IMR-90 (cell line): ENCODE data around the gene ZNF521. TPM values are rescaled to one million over a fixed set of nuclear protein-coding genes. Genes with fewer than 3 reads are reported as not detected.

Source experiments
- ATAC-seq: fragments of 200-7000 bp; cut with Tn5 transposase; 2 replicates; pipeline ENCODE4 v1.9.1; 2020; ENCODE audit warnings: low read depth, mild to moderate bottlenecking, moderate library complexity
- BruUV-seq: library from RNA; stranded (reverse); fragments of 400-500 nt; replicated peaks from 2 replicates; lab custom pipeline; 2021; lab: Mats Ljungman, UMichigan
- CTCF ChIA-PET: fragments of 300-600 bp; formaldehyde crosslinking; extraction: SDS; loops from one replicate; lab custom pipeline; 2021; ENCODE audit warnings: antibody characterized with exemption; lab: Yijun Ruan, JAX
- POLR2A ChIA-PET: fragments of 300-600 bp; sonication (Branson Sonifier 250); formaldehyde crosslinking; loops from one replicate; lab custom pipeline; 2022; ENCODE audit warnings: antibody characterized with exemption; ENCODE audit not compliant: unreplicated experiment; lab: Charles Lee
- DNase-seq: peaks from one replicate; pipeline ENCODE4 v3.0.0; 2013
- H2AFZ ChIP-seq: replicated peaks from 2 replicates; pipeline ENCODE3; 2013; ENCODE audit warnings: low read length, mild to moderate bottlenecking; ENCODE audit not compliant: poor library complexity
- H2AK5ac ChIP-seq: 2 replicates; pipeline ENCODE4 v1.6.1; 2013; ENCODE audit warnings: low read depth, low read length, inconsistent platforms
- H2AK9ac ChIP-seq: replicated peaks from 2 replicates; pipeline ENCODE3; 2013; ENCODE audit warnings: mild to moderate bottlenecking, low read depth, low read length, moderate library complexity; ENCODE audit not compliant: poor library complexity
- H2BK120ac ChIP-seq: 2 replicates; pipeline ENCODE4 v1.6.1; 2013; ENCODE audit warnings: low read depth, low read length, inconsistent platforms
- H2BK15ac ChIP-seq: 3 replicates; pipeline ENCODE4 v1.6.1; 2013; ENCODE audit warnings: low read depth, low read length, inconsistent platforms
- H2BK20ac ChIP-seq: 2 replicates; pipeline ENCODE4 v1.6.1; 2013; ENCODE audit warnings: low read depth, mild to moderate bottlenecking, inconsistent platforms, low read length, moderate library complexity
- H2BK5ac ChIP-seq: 2 replicates; pipeline ENCODE4 v1.6.1; 2013; ENCODE audit warnings: mild to moderate bottlenecking, low read depth, low read length, inconsistent platforms; ENCODE audit not compliant: poor library complexity, severe bottlenecking
- H3K14ac ChIP-seq: replicated peaks from 2 replicates; pipeline ENCODE4 v1.6.1; 2013; ENCODE audit warnings: low read depth, low read length, inconsistent platforms
- H3K18ac ChIP-seq: 2 replicates; pipeline ENCODE4 v1.6.1; 2013; ENCODE audit warnings: low read depth, low read length, control low read depth
- H3K23ac ChIP-seq: 2 replicates; pipeline ENCODE4 v1.6.1; 2013; ENCODE audit warnings: low read depth, low read length, inconsistent platforms
- H3K27ac ChIP-seq: 2 replicates; pipeline ENCODE4 v1.5.1; 2013; ENCODE audit warnings: mild to moderate bottlenecking, control low read depth, low read length; ENCODE audit not compliant: insufficient read depth
- H3K27me3 ChIP-seq: 2 replicates; pipeline ENCODE4 v1.6.1; 2013; ENCODE audit warnings: low read length; ENCODE audit not compliant: control insufficient read depth, insufficient read depth
- H3K36me3 ChIP-seq: 2 replicates; pipeline ENCODE4 v1.6.1; 2013; ENCODE audit warnings: low read length, mixed read lengths; ENCODE audit not compliant: control insufficient read depth, insufficient read depth
- H3K4ac ChIP-seq: 2 replicates; pipeline ENCODE4 v1.6.1; 2013; ENCODE audit warnings: low read depth, low read length, inconsistent platforms
- H3K4me1 ChIP-seq: 2 replicates; pipeline ENCODE4 v1.6.1; 2013; ENCODE audit warnings: low read length, mixed read lengths; ENCODE audit not compliant: control insufficient read depth, insufficient read depth
- H3K4me2 ChIP-seq: 2 replicates; pipeline ENCODE4 v1.6.1; 2013; ENCODE audit warnings: low read depth, mild to moderate bottlenecking, control low read depth, low read length, moderate library complexity
- H3K4me3 ChIP-seq: 2 replicates; pipeline ENCODE4 v1.5.1; 2013; ENCODE audit warnings: low read depth, mild to moderate bottlenecking, control low read depth, low read length, moderate library complexity; ENCODE audit not compliant: insufficient read depth
- H3K56ac ChIP-seq: 2 replicates; pipeline ENCODE4 v1.6.1; 2013; ENCODE audit warnings: low read length, inconsistent platforms; ENCODE audit not compliant: insufficient read depth; ENCODE audit errors: extremely low read depth
- H3K79me1 ChIP-seq, 2 experiments: 2 replicates each; pipeline ENCODE4 v1.6.1; 2013; ENCODE audit warnings: low read length in 2 of 2, inconsistent platforms in 1 of 2, low read depth in 1 of 2
- H3K9ac ChIP-seq: 2 replicates; pipeline ENCODE4 v1.6.1; 2013; ENCODE audit warnings: low read depth, low read length, control low read depth
- H3K9me1 ChIP-seq: 2 replicates; pipeline ENCODE4 v1.6.1; 2013; ENCODE audit warnings: low read length, inconsistent platforms; ENCODE audit not compliant: insufficient read depth
- H3K9me3 ChIP-seq: 2 replicates; pipeline ENCODE4 v1.6.1; 2013; ENCODE audit warnings: low read length; ENCODE audit not compliant: control insufficient read depth, insufficient read depth
- H4K20me1 ChIP-seq: 2 replicates; pipeline ENCODE4 v1.6.1; 2013; ENCODE audit warnings: low read length, inconsistent platforms; ENCODE audit not compliant: insufficient read depth
- H4K5ac ChIP-seq: 2 replicates; pipeline ENCODE4 v1.6.1; 2013; ENCODE audit warnings: mild to moderate bottlenecking, low read depth, low read length, control low read depth
- H4K8ac ChIP-seq, 2 experiments: 2 replicates each; pipeline ENCODE4 v1.6.1; 2013; ENCODE audit warnings: low read depth in 2 of 2, low read length in 2 of 2, control low read depth in 1 of 2, inconsistent platforms in 1 of 2
- H4K91ac ChIP-seq: 2 replicates; pipeline ENCODE4 v1.6.1; 2013; ENCODE audit warnings: low read depth, low read length, inconsistent platforms; ENCODE audit not compliant: insufficient read depth
- BHLHE40 ChIP-seq: fragments of 150-350 bp; IDR thresholded peaks from 2 replicates; pipeline ENCODE4 v1.6.1; 2016; ENCODE audit warnings: mild to moderate bottlenecking, low read depth, low read length
- CEBPB ChIP-seq: IDR thresholded peaks from 2 replicates; pipeline ENCODE4 v1.6.1; 2012; ENCODE audit warnings: low read depth, low read length, improper control_type of control experiment
- CHD1 ChIP-seq: IDR thresholded peaks from 2 replicates; pipeline ENCODE4 v1.6.1; 2012; ENCODE audit warnings: low read depth, low read length, improper control_type of control experiment
- ELK1 ChIP-seq: fragments of 150-350 bp; IDR thresholded peaks from 2 replicates; pipeline ENCODE4 v1.6.1; 2016; ENCODE audit warnings: low read depth, mild to moderate bottlenecking, low read length, moderate library complexity, borderline replicate concordance
- FOS ChIP-seq: fragments of 150-350 bp; IDR thresholded peaks from 2 replicates; pipeline ENCODE4 v1.6.1; 2016; ENCODE audit warnings: low read depth, low read length
- MAFK ChIP-seq: IDR thresholded peaks from 2 replicates; pipeline ENCODE4 v1.6.1; 2012; ENCODE audit warnings: low read depth, low read length, improper control_type of control experiment
- MAZ ChIP-seq: IDR thresholded peaks from 2 replicates; pipeline ENCODE4 v1.6.1; 2012; ENCODE audit warnings: low read depth, mild to moderate bottlenecking, low read length, improper control_type of control experiment, moderate library complexity, borderline replicate concordance
- MXI1 ChIP-seq: IDR thresholded peaks from 2 replicates; pipeline ENCODE4 v1.6.1; 2012; ENCODE audit warnings: low read depth, mild to moderate bottlenecking, low read length, moderate library complexity, borderline replicate concordance
- NFE2L2 ChIP-seq: fragments of 150-350 bp; IDR thresholded peaks from 2 replicates; pipeline ENCODE4 v1.6.1; 2016; ENCODE audit warnings: low read depth, mild to moderate bottlenecking, low read length
- POLR2A ChIP-seq: IDR thresholded peaks from 2 replicates; pipeline ENCODE4 v1.6.1; 2012; ENCODE audit warnings: mild to moderate bottlenecking, low read depth, low read length
- RAD21 ChIP-seq: IDR thresholded peaks from 2 replicates; pipeline ENCODE4 v1.6.1; 2012; ENCODE audit warnings: low read length, improper control_type of control experiment
- RCOR1 ChIP-seq: IDR thresholded peaks from 2 replicates; pipeline ENCODE4 v1.6.1; 2012; ENCODE audit warnings: mild to moderate bottlenecking, low read length, improper control_type of control experiment; ENCODE audit not compliant: insufficient replicate concordance
- RFX5 ChIP-seq: IDR thresholded peaks from 2 replicates; pipeline ENCODE4 v1.8.0; 2012; ENCODE audit warnings: low read depth, mild to moderate bottlenecking, low read length, moderate library complexity
- SMC3 ChIP-seq: fragments of 150-350 bp; IDR thresholded peaks from 2 replicates; pipeline ENCODE4 v1.6.1; 2016; ENCODE audit warnings: low read depth, mild to moderate bottlenecking, antibody characterized with exemption, low read length, moderate library complexity
- whole genome bisulfite sequencing, 2 experiments: methylation state at CpG; one replicate each; pipeline versions ENCODE4 v1.1.5 to v1.1.7; 2013; ENCODE audit warnings: missing lambda C conversion rate in 2 of 2; ENCODE audit not compliant: insufficient read length in 1 of 2; ENCODE audit errors: extremely low coverage in 2 of 2; 5-methylcytosine and 5-hydroxymethylcytosine counted together
- dilution Hi-C: fragments of 300-500 bp; cut with HindIII; formaldehyde crosslinking; loops from one replicate; pipeline ENCODE4 v1.14.3; 2018; ENCODE audit warnings: low sequenced_read_pairs; ENCODE audit not compliant: unreplicated experiment
- in situ Hi-C: fragments of 300-500 bp; cut with MboI; formaldehyde crosslinking; loops from 3 replicates; pipeline ENCODE4 v1.14.3; 2019; ENCODE audit warnings: low sequenced_read_pairs, inconsistent platforms, mixed read lengths
- intact Hi-C: fragments of 100-400 bp; cut with micrococcal nuclease; formaldehyde crosslinking; loops from 2 replicates; pipeline ENCODE4 v1.10.0; 2022
- polyA plus RNA-seq, 3 experiments: library from polyadenylated mRNA; depleted of rRNA; stranded (reverse); fragments of >200 nt; gene quantifications; 2 replicates each; pipeline ENCODE4 v1.2.3, GENCODE V29; 2012; ENCODE audit warnings: low replicate concordance in 1 of 3
- total RNA-seq: library from RNA; depleted of rRNA; stranded (reverse); fragments of >200 nt; gene quantifications from 2 replicates; pipeline ENCODE4 v1.2.3, GENCODE V29; 2012
- TF ChIP-seq, protein P1 (sequence below): fragments of 150-350 bp; IDR thresholded peaks from 2 replicates; pipeline ENCODE4 v1.6.1; 2017; ENCODE audit warnings: mild to moderate bottlenecking, antibody characterized with exemption, low read length, low read depth
- TF ChIP-seq, protein P2 (sequence below): conservative IDR thresholded peaks from 2 replicates; pipeline ENCODE4 v1.5.1; 2012; ENCODE audit warnings: mild to moderate bottlenecking, low read depth, low read length, improper control_type of control experiment

ZNF521 gene
- total and polyA plus RNA-seq, 2 of the 4 experiments (the other 2 are of a cell fraction) = 21.5 to 59.3 TPM

GRCh38 chr18:25061395-25061794, 290.6 kb downstream of the ZNF521 start:
- Histone ChIP-seq H3K14ac (no peak overlapping the region), H3K9me1 (0 out of 2 replicates have a peak, but pooled peaks cover 4% of the 10 kb centered on the region), H2AK5ac (no peak overlapping the region), H3K4me3 (no peak overlapping the region), H4K20me1 (no peaks in the 10 kb centered on the region), H3K4me1 (peaks cover 2% of the 10 kb centered on the region; the same call in 1 of the 2 replicates), H2BK5ac (no peak overlapping the region), H4K5ac (no peak overlapping the region), H3K4me2 (no peak overlapping the region), H3K23ac (no peak overlapping the region), H3K18ac (no peak overlapping the region), H4K91ac (no peak overlapping the region), H2AK9ac (no peak overlapping the region), H4K8ac (no peak overlapping the region), H3K79me1 (0 out of 4 replicates have a peak, but pooled peaks cover 0 to 3% of the 10 kb centered on the region in 2 experiments), H3K27me3 (no peaks in the 10 kb centered on the region), H3K56ac (no peak overlapping the region), H2AFZ (no peak overlapping the region), H3K27ac (no peak overlapping the region), H3K9me3 (no peaks in the 10 kb centered on the region), H2BK20ac (no peak overlapping the region), H2BK15ac (no peak overlapping the region), H2BK120ac (no peak overlapping the region), H3K4ac (no peak overlapping the region), H3K36me3 (peaks cover 7% of the 10 kb centered on the region; the same call in 1 of the 2 replicates), H3K9ac (no peak overlapping the region)
- dilution Hi-C loops = no loop called here
- intact Hi-C loops = no loop called here
- in situ Hi-C loops = no loop called here
- WGBS, 2 experiments = no CpG with 5 or more reads among the region's 2 CpGs
- DNase-seq (no peak), ATAC-seq (no peak)
- no TSS peak for BruUV-seq
- TF ChIP-seq CEBPB (no peak), BHLHE40 (no peak), ELK1 (no peak), CHD1 (no peak), MXI1 (no peak), SMC3 (no peak), FOS (no peak), RFX5 (no peak), POLR2A (no peak), MAZ (no peak), MAFK (no peak), RCOR1 (no peak), NFE2L2 (no peak), RAD21 (no peak)
- TF ChIP-seq, protein P1, sequence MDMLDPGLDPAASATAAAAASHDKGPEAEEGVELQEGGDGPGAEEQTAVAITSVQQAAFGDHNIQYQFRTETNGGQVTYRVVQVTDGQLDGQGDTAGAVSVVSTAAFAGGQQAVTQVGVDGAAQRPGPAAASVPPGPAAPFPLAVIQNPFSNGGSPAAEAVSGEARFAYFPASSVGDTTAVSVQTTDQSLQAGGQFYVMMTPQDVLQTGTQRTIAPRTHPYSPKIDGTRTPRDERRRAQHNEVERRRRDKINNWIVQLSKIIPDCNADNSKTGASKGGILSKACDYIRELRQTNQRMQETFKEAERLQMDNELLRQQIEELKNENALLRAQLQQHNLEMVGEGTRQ = no peak
- TF ChIP-seq, protein P2, sequence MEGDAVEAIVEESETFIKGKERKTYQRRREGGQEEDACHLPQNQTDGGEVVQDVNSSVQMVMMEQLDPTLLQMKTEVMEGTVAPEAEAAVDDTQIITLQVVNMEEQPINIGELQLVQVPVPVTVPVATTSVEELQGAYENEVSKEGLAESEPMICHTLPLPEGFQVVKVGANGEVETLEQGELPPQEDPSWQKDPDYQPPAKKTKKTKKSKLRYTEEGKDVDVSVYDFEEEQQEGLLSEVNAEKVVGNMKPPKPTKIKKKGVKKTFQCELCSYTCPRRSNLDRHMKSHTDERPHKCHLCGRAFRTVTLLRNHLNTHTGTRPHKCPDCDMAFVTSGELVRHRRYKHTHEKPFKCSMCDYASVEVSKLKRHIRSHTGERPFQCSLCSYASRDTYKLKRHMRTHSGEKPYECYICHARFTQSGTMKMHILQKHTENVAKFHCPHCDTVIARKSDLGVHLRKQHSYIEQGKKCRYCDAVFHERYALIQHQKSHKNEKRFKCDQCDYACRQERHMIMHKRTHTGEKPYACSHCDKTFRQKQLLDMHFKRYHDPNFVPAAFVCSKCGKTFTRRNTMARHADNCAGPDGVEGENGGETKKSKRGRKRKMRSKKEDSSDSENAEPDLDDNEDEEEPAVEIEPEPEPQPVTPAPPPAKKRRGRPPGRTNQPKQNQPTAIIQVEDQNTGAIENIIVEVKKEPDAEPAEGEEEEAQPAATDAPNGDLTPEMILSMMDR = no peak
- POLR2A ChIA-PET = no interaction called here
- CTCF ChIA-PET = no interaction called here
